ENCODE results near the gene PPT2. TPM values are rescaled to one million over a fixed set of nuclear protein-coding genes. Genes with fewer than 3 reads are reported as not detected.

The PPT2 gene
- total RNA-seq, 2 donors from 2014 or later = 18.4 to 21.0 TPM

DNA sequence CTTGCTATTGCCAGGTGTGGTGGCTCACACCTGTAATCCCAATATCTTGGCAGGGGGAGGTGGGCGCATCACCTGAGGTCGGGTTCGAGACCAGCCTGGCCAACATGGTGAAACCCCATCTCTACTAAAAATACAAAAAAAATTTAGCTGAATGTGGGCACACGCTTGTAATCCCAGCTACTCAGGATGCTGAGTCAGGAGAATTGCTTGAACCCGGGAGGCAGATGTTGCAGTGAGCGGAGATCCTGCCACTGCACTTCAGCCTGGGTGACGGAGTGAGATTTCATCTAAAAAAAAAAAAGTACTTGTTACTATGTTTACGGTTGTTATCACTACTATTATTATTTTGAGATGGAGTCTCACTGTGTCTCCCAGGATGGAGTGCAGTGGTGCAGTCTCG, 3.0 kb downstream of the PPT2 start:
- TF ChIP-seq CTCF (IDR thresholded peaks at IDR 0.05) = no peak
- Histone ChIP-seq H3K27me3 (no peaks in the 10 kb centered on the region), H3K36me3 (no peaks in the 10 kb centered on the region), H3K27ac (no peak overlapping the region), H3K4me1 (peaks cover 4% of the 10 kb centered on the region), H3K9ac (ENCODE audit: low read depth in 2 of 2, low read length in 2 of 2) (no peak overlapping the region), H3K4me3 (no peak overlapping the region), H3K9me3 (no peaks in the 10 kb centered on the region)
- DNase-seq = no peak
- intact Hi-C loops (cut with DNase I) = loop anchor here (5.0 kb wide), 1 partner anchor 40 kb away; no protein-coding TSS in a partner anchor

DNA sequence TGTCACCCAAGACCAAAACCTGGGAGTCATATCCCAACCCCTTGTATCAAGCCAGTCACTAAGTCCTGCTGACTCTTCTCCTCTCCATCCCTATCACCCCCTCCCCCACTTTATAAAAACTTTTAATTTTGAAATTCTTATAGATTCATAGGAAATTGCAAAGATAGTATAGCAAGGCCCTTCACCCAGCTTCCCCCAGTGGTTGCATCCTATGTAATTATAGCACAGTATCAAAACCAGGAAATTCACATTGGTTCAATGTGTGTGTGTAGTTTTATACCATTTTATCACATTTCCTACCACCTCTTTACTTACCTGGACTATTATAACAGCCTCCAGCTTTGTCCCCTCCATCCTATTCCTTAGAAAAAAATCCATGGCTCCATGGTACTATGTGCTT, 4.1 kb downstream of the PPT2 start:
- intact Hi-C loops (cut with DNase I) = loop anchor here (5.0 kb wide), 1 partner anchor 41 kb away; no protein-coding TSS in a partner anchor
- H3K36me3 ChIP-seq = no peaks in the 10 kb centered on the region
- DNase-seq = no peak

DNA sequence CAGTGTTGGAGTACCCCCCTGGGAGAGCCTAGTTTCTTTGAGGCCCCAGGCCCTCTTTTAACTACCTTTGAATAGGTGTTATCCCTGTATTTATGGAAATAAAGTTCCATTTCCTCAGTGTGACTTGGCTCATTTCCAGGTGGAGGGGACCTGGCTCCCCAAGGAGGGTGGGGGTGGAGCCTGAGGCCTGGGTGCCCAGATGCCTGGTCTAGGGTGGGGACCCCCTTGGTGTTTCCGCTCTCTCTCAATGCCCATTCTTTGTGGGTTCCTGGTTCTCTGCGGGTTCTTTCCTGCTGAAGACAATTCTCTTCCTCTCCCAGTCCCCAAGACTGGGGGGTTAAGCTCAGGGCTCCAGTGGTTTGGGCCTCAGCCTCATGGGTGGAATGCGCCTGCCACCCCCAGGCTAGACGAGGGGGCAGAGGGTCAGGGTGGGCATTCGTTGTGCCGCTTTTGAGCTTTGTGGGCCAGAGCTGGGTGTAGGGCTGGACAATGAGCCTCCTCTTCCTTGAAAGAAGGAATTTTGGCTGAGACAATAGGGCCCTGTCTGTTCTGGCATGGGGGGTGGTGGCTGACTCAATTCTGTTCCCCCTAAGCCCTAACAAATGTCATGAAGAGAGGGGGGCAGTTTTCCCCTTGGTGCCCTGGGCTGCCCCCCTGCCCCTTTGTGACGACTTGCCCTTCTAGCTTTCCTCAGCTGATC, 9.8 kb downstream of the PPT2 start:
- Histone ChIP-seq H3K9me3 (no peaks in the 10 kb centered on the region), H3K4me3 (no peak overlapping the region), H3K4me1 (no peaks in the 10 kb centered on the region), H3K27ac (no peak overlapping the region), H3K9ac (ENCODE audit: low read depth in 2 of 2, low read length in 2 of 2) (no peak overlapping the region), H3K36me3 (no peaks in the 10 kb centered on the region), H3K27me3 (no peaks in the 10 kb centered on the region)
- intact Hi-C loops (cut with DNase I) = no loop called here
- DNase-seq = no peak
- no peak for TF ChIP-seq CTCF (IDR thresholded peaks at IDR 0.05)

More for the DNA sequence above, 4.1 kb downstream of the PPT2 start:
- Histone ChIP-seq H3K27me3 (no peaks in the 10 kb centered on the region), H3K27ac (no peak overlapping the region), H3K9ac (ENCODE audit: low read depth in 2 of 2, low read length in 2 of 2) (no peak overlapping the region), H3K9me3 (no peaks in the 10 kb centered on the region), H3K4me1 (peaks cover 4% of the 10 kb centered on the region), H3K4me3 (no peak overlapping the region)
- no peak for TF ChIP-seq CTCF (IDR thresholded peaks at IDR 0.05)

DNA sequence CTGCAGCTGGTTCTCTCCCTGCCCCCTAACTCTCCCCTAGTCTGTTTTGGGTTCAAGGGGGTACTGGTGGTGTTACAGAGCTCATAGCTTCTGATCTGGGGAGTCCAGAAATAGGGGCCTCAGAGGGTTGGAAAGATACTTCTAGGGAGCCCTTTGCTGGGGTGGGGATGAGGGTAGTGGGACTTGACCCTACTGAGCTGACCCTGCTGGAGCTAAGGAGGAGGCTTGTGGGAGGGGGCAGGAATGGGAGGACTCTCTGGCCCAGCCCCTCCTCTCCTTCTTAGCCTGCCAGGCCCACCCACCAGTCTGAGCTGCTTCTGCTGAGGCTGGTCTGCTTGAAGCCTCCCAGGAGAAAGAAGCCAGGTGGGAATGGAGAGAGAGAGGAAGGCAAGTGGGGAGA, 10.4 kb downstream of the PPT2 start, which contains the start of gene EGFL8:
EGFL8 (plus strand) TSS at position 301 of the 400 bp plus-strand sequence. CDS start 1,571 bp downstream, outside the sequence.
- Histone ChIP-seq H3K4me3 (no peak within 1 kb of the TSS), H3K4me1 (no peaks in the 10 kb centered on the region), H3K9me3 (no peaks in the 10 kb centered on the region), H3K27me3 (no peaks in the 10 kb centered on the region), H3K9ac (ENCODE audit: low read depth in 2 of 2, low read length in 2 of 2) (no peak within 1 kb of the TSS), H3K27ac (no peak within 1 kb of the TSS), H3K36me3 (no peaks in the 10 kb centered on the region)
- DNase-seq = no peak
- intact Hi-C loops (cut with DNase I) = no loop called here
- TF ChIP-seq CTCF (IDR thresholded peaks at IDR 0.05) = no peak

DNA sequence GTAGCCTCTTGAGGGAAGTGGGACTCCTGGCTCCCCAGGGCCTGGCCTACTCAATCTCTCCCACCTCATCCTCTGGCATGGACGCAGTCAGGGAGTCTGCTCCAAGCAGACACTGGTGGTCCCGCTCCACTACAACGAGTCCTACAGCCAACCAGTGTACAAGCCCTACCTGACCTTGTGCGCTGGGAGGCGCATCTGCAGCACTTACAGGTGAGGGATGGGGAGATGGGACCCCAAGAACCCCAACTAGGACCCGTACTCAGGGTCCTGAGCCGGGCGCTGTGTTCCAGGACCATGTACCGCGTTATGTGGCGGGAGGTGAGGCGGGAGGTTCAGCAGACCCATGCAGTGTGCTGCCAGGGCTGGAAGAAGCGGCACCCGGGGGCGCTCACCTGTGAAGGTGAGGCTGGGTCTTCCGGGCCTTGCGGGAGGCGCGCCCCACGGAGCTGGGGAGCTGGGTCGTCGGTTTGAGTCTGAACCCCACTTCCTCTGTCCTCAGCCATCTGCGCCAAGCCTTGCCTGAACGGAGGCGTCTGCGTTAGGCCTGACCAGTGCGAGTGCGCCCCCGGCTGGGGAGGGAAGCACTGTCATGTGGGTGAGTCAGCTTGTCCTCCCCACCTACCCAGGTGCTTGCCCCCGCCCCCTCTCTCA, 12.6 kb downstream of the PPT2 start:
- H3K27ac ChIP-seq = no peak overlapping the region
- intact Hi-C loops (cut with DNase I) = no loop called here
- no peaks in the 10 kb centered on the region for H3K4me1 ChIP-seq
- no peak overlapping the region for H3K4me3 ChIP-seq
- no peak for DNase-seq
- H3K9me3 ChIP-seq = no peaks in the 10 kb centered on the region
- H3K27me3 ChIP-seq = no peaks in the 10 kb centered on the region
- no peak overlapping the region for H3K9ac ChIP-seq (ENCODE audit: low read depth in 2 of 2, low read length in 2 of 2)
- peaks cover 7% of the 10 kb centered on the region for H3K36me3 ChIP-seq
- TF ChIP-seq CTCF (IDR thresholded peaks at IDR 0.05) = no peak

Measured in colonic mucosa (tissue), 4 donors.